ENCODE results near the gene B3GALNT1. TPM values are rescaled to one million over a fixed set of nuclear protein-coding genes. Genes with fewer than 3 reads are reported as not detected.
"Not testable (repeated sequence)": the region's sequence is repeated elsewhere in the genome, so short reads cannot be mapped to it uniquely, and the experiment has no call there.

B3GALNT1 gene
- total RNA-seq, 1 donor from 2014 or later = 9.7 TPM

- intact Hi-C loops (cut with DNase I) = no loop called here
- ATAC-seq = no peak
Observed at GRCh38 chr3:161042023-161042501, 63.1 kb downstream of the B3GALNT1 start.

GRCh38 chr3:161038725-161039124 lies 66.4 kb downstream of the B3GALNT1 start:
- intact Hi-C loops (cut with DNase I) = no loop called here
- no peak for DNase-seq (ENCODE audit: low spot score)
- ATAC-seq = no peak

More at GRCh38 chr3:161042023-161042501, 63.1 kb downstream of the B3GALNT1 start:
- DNase-seq (ENCODE audit: low spot score) = no peak

GRCh38 chr3:161035711-161036110 lies 69.4 kb downstream of the B3GALNT1 start:
- peak; percentile 58 for ATAC-seq
- no peak for DNase-seq (ENCODE audit: low spot score)
- intact Hi-C loops (cut with DNase I) = no loop called here

GRCh38 chr3:161034913-161035550 lies 70.1 kb downstream of the B3GALNT1 start:
- ATAC-seq; DNase-seq (ENCODE audit: low spot score); intact Hi-C loops (cut with DNase I): not testable (repeated sequence)

Other genes starting within 250 kb of the B3GALNT1 start
- gene NMD3, start 116.0 kb upstream of the B3GALNT1 start, total RNA-seq = 56.8 TPM